ENCODE measurements around the gene HCFC1R1.
A peak's percentile ranks its signal among the peaks of the same experiment; 100 is the strongest.

Gene HCFC1R1

DNA sequence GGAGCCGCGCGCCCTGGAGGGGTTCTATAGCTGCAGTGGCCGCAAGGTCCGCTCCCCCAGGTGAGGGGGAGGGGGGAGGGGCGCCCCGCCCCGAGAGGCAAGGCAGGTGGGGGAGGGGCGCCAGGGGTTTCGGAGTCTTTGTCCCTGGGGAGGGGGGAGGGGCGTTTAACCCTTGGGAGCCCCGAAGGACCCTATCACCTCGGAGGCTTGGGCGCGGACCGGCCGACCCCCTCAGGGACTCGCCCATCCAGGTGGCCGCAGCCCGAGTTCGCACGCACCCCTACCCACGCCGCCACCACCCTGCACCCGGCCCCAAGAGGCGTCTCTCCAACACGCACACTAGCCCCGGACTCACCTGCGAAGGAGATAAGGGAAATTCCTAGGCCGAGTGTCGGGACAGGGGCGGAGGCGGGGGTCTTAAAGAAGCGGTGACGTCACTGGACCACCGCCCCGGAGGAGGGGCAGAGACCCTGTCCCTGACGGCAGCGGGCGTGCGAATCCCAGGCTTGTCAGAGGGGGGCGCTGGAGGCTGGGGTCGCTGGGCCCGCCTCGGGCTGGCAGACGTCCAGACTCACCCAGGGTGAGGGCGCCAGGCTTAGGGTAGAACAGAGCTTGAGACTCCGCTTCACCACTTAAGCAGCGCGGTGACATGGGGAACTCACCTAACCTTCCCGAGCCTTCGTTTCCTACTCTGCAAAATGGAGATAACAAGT is 5.8 kb downstream of the HCFC1R1 start, which contains the start of gene CLDN6:
Gene CLDN6, minus strand, starts transcription at position 390 of the 713 bp plus-strand sequence. CDS start 2,162 bp downstream, outside the sequence.
- DNase-seq: peak; percentile 61 to 66

DNA sequence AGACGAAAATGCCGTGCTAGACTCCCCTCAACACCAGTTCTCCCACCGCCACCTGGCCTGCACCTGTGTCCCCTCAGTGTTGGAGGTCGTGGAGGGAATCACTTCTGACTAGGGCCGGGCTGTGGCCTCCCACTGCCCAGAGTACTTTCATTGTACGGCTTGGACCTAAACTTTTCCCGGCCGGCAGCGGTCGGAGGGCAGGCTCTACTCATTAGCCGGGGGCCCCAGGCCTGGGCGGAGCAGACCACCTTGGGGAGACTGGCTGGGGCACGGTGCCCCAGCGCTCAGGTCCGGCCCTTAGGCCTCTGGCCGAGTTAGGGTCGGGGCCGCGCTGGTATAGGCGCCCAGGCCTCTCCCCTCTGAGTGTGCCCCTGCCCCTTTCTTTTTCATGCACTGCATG is 6.4 kb downstream of the HCFC1R1 start:
- DNase-seq: no peak

DNA sequence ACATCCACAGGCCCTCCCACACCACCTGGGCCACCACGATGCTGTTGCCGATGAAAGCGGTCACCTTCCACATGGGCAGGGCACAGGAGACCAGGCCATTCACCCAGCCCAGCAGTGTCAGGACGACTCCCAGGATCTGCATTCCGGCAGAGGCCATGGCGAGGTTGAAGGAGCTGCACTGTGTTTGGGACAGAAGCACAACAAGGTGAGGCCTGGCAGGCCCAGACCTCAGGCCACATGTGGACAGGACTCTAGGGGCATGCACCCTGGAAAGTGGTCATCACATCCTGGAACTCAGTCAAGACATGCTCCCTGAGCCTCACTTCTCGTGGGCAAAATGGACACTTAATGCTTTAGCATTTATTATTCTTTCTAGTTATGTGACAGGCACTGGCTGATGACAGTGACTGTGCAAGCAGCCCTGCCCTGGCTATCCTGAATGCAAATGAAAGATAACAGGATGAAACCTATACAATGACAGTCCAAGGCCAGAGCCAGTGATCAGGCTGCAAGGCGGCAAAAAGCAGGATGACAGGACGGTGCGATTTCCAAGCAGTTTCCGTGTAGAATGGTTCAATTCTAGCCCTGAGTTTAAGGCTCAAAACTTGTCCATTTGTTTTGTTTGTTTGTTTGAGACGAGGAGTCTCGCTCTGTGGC is 7.7 kb downstream of the HCFC1R1 start:
- DNase-seq: no peak

DNA sequence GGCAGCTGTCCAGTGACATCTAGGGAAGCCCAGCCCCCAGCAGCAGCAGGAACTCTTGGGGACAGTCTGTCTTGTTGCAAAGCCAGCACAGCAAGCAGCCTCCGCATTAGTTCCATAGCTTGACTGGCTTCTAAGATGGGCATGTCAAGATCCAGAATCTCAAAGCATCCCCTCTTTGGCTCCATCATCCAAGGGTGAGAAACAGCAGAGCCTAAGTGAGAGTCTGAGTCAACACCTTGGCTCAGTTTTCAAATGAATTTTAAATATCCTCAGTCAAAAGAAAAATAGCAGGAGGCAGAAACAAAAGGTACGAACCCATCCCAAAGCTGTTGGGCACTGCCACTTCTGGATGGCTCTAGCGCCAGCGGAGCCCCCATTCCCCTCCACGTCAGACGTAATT is 8.8 kb downstream of the HCFC1R1 start:
- DNase-seq: no peak

DNA sequence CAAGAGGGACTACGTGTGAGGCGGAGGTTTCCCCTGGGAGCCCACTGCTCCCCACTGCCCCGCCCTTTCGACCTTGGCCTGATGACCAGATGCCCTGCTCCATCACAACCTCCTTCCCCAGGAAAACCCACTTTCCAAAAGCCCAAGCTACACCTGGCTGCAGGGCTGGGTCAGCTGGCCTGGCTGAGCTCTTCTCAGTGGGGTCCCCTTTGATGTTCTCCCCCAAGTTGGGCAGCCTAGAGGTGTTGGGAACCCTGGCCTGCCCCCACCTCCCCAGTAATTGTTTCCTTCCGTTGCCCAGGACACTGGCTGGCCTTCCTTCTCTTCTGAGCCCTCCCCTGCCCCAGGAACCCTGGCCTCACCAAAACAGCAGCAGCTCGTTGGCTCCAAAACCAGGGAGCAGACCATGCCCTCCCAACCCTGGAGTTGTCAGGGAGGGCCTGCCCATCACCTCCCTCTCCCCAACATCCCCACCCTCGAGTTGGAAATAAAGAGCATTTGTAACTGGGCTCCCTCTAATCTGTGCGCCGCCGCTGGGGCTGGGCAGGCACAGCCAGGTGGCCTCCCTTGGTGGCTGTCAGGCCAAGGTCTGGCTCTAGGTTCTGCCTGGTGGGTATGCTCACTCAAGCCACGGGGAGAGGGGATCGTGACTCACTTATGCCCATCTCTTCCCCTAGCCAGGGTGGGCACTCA is 9.6 kb downstream of the HCFC1R1 start:
- DNase-seq: no peak

DNA sequence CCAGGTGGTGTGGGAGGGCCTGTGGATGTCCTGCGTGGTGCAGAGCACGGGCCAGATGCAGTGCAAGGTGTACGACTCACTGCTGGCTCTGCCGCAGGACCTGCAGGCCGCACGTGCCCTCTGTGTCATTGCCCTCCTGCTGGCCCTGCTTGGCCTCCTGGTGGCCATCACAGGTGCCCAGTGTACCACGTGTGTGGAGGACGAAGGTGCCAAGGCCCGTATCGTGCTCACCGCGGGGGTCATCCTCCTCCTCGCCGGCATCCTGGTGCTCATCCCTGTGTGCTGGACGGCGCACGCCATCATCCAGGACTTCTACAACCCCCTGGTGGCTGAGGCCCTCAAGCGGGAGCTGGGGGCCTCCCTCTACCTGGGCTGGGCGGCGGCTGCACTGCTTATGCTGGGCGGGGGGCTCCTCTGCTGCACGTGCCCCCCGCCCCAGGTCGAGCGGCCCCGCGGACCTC is 10.2 kb downstream of the HCFC1R1 start:
- no peak for DNase-seq

DNA sequence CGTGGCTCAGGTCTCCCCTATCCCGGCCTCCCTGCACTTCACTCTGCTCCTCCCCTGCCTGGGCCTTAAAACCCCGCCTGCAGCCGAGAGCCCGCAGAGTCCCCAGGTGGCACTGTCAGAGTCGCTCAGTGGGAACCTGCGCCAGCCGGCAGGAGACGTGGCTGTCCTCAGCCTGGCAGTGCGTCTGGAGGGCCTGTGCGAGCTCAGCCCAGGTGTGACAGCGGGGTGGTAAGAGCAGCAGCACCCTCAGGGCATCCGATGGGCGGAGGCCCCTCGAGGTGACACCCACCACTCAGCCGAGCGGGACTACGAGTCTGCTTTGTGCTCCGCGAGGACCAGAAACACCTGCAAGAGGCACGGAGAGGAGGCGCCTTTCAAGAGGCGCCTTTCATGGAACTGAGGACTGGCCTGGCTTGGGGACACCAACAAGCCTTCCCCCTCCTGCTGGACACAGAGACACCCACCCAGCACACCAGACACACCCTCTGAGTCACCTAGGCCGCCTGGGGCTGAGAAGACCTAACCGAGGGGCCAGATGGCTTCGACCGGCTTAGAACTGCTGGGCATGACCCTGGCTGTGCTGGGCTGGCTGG is 10.8 kb downstream of the HCFC1R1 start, which contains the start of gene CLDN9:
Gene CLDN9, plus strand, starts transcription at position 96 of the 593 bp plus-strand sequence. Its CDS starts 440 bp downstream, at position 536.
- DNase-seq: no peak

DNA sequence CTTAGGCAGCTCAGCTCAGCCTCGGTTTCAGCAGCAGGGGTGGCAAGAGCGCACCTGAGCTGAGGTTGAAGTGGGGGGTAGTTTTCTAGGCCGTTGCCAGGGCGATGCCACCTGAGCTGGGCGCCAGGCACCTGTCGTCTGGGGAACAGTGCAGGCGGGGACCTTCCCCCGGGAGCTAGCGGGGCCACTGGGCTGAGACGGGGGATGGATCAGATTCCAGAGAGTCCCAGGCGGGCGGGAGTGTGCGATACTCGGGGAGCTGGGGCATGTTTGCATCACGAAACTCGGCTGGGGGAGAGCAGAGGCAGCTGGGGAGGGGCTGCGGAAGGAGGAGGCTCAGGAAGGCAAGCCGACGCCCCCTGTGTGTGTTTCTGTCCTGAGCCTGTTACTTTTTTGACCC is 11.5 kb downstream of the HCFC1R1 start:
- DNase-seq: no peak

DNA sequence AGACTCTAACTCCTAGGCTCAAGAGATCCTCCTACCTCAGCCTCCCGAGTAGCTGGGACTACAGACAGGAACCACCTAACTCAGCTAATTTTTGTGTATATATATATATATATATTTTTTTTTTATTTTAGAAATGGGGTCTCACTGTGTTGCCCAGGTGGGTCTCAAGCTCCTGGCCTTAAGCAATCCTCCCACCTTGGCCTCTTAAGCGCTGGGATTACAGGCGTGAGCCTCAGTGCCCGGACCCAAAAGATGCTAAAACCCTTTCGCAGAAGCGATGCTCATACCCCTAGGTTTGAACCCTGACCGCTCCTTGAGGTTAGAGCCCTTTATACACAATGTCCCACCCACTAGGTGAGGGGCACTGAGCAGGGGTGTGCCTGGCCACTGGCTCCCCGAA is 13.2 kb downstream of the HCFC1R1 start:
- no peak for DNase-seq

DNA sequence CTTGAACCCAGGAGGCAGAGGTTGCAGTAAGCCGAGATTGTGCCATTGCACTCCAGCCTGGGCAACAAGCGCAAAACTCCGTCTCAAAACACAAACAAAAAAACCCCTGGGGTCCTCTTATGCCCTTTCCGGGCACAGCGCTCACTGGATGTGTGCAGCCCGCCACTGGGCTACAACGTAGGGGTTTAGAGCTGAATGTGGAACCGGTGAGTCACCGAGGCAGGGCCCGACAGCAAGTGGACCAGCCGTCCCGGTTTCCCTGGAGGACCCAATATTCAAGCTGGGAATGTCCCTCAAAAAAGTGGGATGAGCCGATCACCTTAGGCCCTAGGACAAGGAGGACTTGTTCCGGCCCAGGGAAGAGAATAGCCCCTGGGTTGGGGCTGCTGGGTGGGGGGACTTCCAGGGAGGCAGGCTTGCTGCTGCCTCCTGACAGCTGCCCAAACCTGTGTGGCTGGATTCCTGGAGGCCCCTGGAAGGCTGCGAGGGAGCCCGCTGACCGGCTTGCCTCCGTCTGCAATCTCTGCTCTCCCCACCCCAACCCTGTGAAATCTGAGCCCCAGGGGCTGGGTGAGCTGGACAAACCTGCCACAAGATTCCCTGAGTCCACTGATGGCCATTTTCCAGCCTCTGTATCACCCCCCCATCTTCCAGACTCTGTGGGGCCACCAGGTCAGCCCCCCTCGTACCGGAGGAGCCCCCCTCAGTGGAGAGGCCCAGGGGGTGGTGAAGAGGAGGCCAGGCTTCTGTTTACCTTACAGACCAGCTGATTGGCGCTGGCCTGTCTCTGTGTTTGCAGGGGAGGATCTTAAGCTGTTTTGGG is 14.0 kb downstream of the HCFC1R1 start:
- DNase-seq: no peak

DNA sequence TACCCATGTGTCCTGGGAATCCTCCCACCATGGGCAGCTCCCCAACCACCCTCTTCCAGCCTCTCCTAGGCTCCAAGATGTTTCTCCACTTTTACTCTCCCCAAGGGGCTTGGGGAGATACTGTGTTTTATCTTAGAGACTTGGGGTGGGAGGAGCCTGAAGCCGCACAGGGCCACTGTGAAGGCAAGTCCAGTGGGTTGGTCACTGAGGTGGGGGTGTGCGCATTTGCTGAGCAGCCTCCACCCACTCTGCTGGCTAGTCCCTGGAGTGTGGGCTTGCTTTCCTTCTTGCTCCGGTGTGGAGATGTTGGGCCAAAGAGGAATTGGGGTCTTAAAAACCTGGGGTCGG is 15.1 kb downstream of the HCFC1R1 start:
- DNase-seq: no peak

DNA sequence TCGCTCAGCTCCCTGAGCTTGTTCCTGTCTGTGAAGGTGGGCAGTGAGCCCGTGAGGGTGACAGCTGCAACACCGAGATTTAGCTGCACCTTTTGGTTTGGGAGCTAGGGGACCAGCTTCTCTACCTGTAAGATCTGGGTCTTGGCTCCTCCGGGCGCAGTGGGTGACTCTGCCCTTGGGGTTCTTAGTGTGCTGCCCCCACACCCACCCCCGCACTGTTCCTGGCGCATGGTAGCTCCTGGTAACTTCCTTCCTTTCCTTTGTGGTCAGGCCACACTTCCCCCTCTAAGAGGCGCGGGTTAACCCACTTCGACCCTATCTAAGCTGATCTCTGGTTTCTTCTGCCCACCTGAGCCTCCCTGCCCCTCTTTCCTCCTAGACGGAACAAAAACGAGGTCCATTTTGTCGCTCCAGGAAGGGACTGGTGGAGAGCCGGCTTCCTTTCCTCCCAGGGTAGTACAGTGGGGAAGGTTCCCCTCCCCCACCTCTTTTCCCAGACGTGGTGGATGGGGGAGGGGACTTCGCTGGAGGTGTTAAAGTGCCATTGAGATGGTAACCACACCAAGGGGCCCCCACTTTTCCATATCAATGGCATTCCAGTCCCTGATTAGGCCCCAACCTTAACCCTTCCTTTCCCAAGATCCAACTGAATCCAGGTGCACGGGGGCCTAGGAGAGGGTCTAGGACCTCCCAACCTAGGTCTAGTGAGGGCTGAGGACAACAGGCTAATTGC is 15.6 kb downstream of the HCFC1R1 start:
- DNase-seq: no peak

DNA sequence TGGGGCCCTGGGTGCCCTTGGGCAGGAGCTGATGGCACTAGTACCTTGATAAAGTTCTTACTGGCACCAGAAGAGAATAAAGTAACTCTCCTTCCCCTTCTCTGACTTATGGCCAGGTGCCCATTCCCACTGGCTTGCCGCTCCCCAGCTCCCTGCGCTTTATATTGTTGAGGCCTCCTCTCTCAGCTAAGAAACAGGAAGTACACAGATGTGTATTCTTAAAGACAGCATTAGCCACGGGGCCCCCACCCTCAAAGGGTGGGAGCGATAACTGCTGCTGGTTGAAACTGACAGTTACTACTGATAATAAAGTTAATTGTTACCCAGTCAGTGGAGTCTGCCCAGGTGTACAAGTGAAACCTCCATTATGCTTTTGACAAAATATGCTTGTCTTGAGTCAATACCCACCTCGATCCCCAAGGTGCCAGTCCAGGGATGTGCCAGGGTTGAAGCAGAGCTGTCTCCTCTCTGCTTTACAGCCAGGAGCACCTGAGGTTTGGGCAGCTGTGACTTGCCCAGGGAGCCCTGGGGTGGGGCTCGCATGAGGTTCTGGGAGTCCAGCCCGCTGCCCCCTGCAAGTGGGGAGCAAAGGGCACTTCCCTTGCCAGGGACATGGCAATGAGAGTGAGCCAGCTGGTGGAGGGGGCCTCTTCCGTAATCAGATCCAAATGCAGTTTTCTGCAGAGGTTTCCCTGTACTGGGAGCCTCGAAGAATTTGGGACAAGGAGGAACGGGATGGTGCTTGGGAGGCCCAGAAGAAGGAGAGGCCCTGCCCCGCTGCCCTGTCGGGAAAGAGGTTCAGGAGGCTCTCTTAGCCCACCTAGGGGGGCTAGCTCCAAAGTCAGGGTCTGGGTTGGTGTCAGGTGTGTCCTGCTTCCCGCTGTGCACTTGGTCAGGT is 16.4 kb downstream of the HCFC1R1 start:
- no peak for DNase-seq

DNA sequence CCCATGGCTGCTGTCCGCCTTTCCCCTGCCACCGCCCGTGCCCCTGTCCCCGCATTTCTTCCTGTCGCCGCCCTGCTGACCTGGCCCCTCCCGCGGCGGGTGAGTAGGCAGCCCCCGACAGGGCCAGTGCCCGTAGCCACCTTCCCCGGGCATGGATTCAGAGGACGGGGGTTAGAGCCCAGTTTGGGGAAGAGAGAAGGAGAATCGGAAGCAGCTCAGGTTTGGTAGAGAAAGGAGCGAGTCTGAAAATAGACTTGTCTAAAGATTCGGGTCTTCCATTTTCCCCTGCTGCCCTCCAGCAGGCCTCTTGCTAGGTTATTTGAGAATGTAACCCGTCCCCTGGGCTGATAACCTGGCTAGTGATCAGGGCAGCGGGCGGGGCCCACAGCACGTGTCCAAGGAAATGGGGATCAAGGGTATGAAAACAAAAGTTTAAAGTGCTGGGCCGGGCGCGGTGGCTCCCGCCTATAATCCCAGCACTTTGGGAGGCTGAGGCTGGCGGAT is 18.9 kb downstream of the HCFC1R1 start:
- DNase-seq: no peak

DNA sequence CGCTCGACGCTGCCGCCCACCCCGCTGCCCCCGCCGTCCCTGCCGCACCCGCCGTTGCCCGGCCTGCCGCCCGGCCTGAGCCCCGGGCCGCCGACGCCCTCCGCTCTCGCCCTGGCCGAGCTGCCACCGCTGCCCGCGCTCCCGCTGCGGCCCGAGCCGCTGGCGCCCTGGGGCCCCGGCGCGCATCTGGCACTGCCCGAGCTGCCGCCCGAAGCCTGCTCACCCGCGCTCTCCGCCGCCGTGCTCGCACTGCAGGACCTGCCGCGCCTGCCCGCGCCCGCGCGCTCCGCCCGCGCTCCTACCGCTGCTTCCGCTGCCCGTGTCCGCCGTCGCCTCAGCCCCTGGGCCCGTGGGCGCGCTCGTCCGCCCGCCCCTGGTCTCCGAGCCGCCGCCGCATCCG is 19.4 kb downstream of the HCFC1R1 start:
- no peak for DNase-seq

DNA sequence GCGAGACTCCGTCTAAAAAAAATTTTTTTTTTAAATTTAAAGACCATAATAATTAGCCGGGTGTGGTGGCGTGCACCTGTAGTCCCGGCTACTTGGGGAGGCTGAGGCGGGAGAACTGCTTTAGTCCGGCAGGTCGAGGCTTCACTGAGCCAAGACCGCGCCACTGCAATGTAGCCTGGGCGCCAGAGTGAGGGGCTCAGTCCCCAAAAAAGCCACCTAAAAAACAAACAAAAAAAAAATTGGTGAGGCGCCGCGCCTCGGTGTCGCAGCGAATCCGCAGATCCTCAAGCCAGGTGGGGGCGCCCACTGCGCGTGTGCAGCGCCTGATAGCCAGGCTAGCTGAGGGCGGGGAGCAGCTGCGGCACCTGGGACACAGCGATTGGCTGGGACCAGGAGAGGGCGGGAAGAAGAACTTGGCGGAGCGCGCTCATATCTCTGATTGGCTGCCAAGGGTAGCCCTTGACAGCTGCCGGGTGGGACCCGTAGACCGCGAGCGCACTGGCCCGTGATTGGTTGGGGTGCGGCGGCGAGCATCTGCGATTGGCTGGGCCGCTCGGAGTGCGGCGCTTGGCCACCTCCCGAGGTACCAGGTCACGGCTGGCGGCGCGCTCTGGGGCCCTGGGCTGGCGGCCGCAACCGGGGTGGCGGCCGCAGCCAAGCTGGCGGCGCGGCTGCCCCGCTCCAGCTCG is 20.0 kb downstream of the HCFC1R1 start:
- peak; percentile 94 to 98 for DNase-seq

DNA sequence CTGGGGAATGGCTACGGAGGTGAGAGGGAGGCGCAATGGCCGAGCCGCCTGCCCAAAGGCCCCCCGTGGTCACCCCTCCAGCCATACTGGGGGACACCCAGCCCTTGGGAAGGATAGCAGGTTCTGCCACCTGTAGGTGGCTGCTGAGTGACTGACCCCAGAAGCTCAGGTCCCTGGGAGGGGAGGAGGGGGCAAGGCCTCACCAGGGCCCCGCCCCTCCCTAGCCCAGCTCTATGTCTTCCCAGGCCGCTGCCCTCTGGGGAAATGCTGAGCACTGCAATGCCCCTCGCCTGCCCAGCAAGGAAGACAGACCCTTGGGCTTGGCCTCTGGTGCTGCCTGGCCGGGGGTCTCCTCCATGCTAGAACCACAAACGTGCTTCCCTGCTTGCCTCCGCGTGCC is 22.4 kb downstream of the HCFC1R1 start:
- DNase-seq: no peak

DNA sequence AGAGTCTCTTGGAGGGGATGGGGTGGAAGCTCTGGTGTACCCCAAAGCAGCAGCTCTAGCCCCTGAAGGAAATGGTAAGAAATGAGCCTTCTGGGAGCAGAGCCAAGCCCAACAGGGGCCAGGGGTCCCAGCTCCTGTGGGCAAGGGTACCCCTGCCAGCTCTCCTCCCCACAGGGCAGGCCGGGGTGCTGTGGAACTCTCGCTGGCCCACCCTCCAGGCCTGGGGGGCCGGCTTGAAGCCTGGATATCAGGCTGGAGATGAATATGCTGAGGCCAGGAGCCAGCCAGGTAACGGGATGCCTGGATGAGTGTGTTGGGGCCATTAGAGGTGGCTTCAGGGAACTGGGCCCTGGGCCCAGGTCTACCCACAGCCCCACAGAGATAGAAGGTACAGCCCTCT is 23.2 kb downstream of the HCFC1R1 start:
- DNase-seq: no peak

DNA sequence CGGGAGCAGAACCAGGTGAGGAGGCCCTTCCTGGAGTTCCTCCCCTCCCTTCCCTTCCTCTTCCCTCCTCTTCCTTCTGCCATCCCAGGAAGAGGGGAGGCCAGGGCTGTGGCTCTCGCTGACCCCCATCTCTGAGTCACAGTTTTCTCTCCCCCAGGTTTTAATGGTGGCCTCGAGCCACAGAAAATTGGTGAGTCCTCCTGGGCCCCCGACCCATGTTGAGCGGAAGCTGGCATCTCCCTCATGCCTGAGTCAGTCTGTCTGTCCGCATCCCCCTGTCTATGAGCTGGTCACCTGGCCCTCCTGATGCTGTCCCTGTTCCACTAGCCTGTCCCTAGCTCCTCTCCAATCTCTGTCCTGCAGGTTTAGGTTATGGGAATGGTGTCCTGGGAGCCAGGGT is 23.8 kb downstream of the HCFC1R1 start:
- no peak for DNase-seq

DNA sequence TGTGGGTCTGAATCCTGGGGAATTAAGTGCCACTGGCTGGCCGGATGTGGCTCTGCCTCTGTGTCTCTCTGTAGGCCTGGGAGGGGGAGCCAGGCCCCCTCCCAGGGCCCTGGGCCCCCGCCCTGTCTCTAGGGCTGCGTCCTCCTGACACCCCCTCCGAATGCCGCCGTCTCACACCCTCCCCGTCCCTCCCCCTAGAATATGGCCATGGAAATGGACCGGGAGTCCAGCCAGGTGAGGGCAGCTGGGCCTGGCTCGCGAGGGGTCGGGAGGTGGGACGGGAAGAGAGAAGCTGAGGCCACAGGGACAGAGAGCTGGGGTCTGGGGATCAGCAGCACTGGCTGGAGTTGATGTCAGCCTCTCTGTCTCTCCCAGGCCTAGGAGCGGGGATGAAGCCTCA is 27.4 kb downstream of the HCFC1R1 start:
- DNase-seq: no peak
